HG03521 (cell line): ENCODE data around the gene MRM2.
"Not testable (repeated sequence)": the region's sequence is repeated elsewhere in the genome, so short reads cannot be mapped to it uniquely, and the experiment has no call there.

Source experiments
- ATAC-seq: cut with Tn5 transposase; IDR thresholded peaks from one replicate; pipeline ENCODE4 v1.9.1; 2021; ENCODE audit warnings: mild to moderate bottlenecking, moderate library complexity; ENCODE audit not compliant: unreplicated experiment

The MRM2 gene

GRCh38 chr7:2269089-2269990 lies 27.3 kb upstream of the MRM2 start:
- ATAC-seq: not testable (repeated sequence)

- ATAC-seq: no peak
These were observed 24.9 kb upstream of the MRM2 start for GRCh38 chr7:2266911-2267310.

GRCh38 chr7:2264158-2264557 lies 22.2 kb upstream of the MRM2 start:
- no peak for ATAC-seq

DNA sequence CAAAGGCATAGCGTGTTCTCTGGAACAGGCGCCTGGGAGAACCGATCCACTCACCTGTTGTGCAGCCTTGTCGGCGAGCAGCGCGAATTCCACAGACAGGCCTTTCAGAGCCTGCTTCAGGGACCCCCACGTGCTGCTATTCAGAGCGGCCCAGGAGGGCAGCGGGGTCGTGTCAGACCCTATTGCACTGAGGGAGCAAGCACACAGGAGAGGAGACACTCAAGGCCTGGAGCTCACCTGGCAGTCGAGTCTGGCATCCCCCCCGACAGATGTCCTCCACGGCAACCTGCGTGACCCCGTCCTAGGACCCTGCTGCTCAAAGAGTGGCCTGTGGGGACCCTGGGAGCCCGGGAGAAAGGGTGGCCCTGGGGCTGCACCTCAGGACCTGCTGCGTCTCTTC lies 21.2 kb upstream of the MRM2 start:
- ATAC-seq: no peak

DNA sequence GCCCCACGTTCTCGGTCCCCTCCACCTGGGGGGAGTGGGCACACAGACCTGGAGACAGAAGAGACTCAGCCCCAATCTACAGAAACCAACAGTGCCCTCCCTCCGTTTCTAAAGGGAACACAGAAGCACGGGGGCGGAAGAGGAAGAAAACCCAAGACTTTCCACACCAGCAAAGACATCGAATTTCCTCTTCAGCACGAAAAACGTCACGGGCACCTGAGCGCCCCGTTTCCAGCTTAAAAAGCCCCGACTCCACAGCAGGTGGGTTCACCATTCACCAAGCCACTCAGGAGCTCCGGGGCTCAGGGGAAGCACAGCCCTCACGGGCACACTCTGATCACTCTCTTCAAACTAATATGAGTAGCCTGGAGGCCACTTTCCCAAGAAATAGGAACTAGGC lies 19.6 kb upstream of the MRM2 start:
- ATAC-seq: no peak

DNA sequence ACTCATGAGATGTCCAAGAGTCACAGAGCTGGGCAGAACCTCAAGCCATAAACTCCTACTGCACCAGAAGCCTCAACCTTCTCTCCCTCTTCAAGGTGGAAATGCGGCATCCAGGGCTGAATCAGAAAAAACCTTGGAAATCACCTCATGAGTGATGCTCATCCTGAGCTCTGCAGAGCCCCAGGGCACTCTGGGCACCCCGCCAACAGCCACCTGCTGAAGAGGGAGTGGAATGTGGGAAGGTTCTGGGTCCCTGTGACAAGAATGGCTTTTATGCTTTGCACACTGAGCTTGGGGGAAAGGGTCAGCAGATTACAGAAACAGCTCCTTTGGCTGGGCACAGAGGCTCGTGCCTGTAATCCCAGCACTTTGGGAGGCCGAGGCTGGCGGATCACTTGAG lies 18.8 kb upstream of the MRM2 start:
- ATAC-seq: no peak

GRCh38 chr7:2259480-2259879 lies 17.5 kb upstream of the MRM2 start:
- peak; percentile 9 for ATAC-seq

GRCh38 chr7:2258661-2259365 lies 16.8 kb upstream of the MRM2 start:
- peak; percentile 62 for ATAC-seq

- ATAC-seq: no peak
These were observed 15.6 kb upstream of the MRM2 start for GRCh38 chr7:2257651-2258050.

DNA sequence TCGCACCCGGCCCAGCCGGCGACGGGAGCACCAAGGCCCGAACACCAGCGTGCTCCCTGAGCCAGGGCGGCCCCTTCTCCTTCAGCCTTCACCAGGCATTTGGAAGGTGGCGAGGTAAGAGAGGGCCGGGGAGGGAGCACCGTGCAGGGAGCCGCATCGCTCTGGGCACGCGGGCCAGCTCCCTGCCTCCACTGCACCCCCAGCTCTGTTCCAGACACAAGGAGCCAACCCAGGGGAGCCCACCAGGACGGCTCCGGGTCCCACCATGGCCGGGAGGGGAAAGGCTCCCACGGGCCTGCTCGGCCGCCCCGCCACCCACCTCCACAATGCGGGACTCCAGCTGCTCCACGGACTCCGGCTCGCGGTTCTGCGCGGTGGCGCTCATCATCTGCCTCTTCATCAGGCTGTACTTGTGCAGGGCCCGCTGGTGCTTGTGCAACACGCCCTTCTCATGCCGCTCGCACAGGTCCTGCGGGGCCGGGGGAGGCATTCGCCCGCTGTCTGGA lies 15.1 kb upstream of the MRM2 start:
- ATAC-seq: no peak

GRCh38 chr7:2256306-2257045 lies 14.5 kb upstream of the MRM2 start:
- no peak for ATAC-seq

- ATAC-seq: no peak
These were observed 13.4 kb upstream of the MRM2 start for GRCh38 chr7:2255145-2256139.

GRCh38 chr7:2254429-2255144 lies 12.6 kb upstream of the MRM2 start:
- no peak for ATAC-seq

DNA sequence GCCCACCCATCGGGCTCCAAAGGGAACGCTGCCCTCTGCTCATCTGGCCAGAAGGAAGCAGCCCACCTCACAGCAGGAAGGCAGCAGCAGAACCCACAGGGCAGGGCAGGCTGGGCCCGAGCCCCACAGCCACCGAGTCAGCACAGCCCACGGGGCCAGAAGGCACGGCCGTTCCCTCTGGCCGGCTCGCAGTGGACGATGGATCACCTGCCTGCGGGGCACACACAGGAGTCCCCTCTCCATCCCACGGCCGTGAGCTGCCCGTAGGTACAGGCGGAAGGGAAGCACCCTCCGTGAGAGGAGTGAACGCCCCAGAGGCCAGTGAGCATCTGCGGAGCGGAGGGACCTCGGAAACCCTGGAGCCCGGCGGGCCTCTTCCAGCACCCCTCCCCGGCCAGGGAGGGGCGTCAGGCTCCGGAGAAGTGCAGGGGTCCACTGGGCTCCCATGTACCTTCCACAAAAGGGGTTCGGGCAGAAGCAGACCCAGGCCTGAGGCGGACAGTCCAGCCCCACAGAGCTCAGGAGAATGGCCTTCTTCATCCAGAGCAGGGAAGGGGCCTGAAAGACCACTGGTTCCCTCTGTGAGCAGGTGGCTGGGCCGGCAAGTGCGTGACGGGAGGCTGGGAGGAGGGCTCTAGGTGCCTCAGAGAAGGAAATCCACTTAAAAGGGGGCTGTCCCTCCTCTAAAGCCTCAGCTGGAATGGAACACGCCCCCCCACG lies 11.7 kb upstream of the MRM2 start:
- ATAC-seq: no peak

DNA sequence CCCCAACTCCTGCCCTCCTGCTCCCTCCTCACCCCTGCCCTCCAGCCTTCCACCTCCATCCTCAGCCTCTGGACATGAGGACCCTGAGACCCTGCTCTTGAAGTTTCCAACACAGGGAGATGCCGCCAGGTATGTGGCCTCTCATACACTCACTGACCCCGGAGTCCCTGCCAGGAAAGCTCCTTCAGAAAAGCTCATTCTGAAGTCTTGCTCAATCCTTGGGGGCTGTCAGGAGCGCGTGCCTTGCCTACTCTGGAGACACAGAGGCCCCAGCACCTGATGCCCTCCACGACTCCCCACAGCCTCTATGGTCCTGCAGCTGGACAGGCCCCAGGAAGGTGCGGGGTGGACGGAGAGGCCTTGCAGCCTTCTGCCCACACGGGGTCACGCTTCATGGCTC lies 11.0 kb upstream of the MRM2 start:
- no peak for ATAC-seq

- no peak for ATAC-seq
These were observed 10.1 kb upstream of the MRM2 start for GRCh38 chr7:2251841-2252771.

- ATAC-seq: no peak
These were observed 9.4 kb upstream of the MRM2 start for GRCh38 chr7:2251381-2251780.
